Endometrial microvascular endothelial cells (primary cell): ENCODE measurements around the gene RCVRN. TPM values are rescaled to one million over a fixed set of nuclear protein-coding genes. Genes with fewer than 3 reads are reported as not detected.

Experiments
- in situ Hi-C: cut with HindIII; loops from 2 replicates; pipeline ENCODE4 v1.10.0; 2017; ENCODE audit warnings: low sequenced_read_pairs, low pct_unique_long_range_greater_than_20kb; ENCODE audit errors: inconsistent ontology term
- total RNA-seq: library from RNA; depleted of rRNA; stranded (reverse); fragments of >200 nt; gene quantifications from one replicate; pipeline ENCODE4 v1.2.3, GENCODE V29; 2015; ENCODE audit errors: inconsistent ontology term

The RCVRN gene
- total RNA-seq, 1 donor from 2014 or later: not detected

DNA sequence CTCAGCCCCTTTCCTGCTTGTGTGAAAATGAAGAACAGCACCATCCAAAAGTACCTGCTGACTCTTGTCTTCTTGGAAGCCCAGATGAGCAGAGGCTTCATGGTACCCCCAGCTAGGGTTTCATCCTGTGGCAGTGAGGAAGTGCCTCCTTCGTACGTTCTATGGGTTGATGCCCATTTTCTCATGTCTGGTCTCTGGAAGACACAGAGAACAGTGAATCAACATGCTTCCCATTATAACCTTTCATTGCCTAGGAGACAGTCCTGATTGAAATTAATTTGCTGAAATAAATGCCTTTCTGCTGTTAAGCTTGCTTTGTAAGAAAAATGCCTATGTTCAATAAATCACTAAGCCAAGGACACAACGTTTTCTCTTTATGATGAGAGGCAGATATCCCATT is 36.5 kb downstream of the RCVRN start:
- in situ Hi-C loops: no loop called here

DNA sequence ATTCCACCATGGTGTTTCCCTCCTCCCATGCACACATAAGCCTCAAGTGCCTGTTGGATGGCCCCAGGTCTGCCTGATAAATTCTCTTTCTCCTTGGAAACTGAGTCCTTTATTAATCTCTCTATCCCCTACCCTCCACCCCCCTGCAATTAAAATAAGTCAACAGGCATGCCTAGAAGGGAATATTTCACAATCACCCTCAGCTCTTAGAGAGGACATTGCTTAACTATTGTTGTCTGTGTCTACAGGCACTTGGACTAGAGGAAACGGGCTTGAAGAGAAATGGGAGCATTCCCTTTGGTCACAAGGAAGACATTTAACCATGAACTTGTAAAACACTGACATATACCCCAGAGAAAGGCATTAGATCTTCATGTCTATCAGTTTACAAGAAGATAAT is 39.5 kb downstream of the RCVRN start:
- in situ Hi-C loops: no loop called here

DNA sequence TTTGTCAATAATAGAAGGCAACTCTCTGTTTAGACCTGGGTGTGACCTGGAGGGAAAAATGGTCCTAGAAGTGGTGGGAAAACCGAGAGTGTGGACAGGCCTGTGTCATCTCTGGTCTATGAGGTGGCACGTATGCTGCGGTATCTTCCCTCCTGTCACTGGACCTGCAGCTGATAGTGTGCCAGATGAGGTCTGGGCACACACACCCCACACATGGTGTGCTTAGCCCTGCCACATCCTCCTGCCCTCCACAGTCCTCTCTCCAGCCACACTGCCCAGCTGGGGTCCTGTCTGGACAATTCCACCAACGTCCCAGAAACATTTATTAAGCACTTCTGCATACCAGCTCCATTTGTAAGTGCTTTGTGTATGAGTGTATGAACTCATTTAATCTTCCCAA is 42.1 kb downstream of the RCVRN start:
- in situ Hi-C loops: no loop called here

DNA sequence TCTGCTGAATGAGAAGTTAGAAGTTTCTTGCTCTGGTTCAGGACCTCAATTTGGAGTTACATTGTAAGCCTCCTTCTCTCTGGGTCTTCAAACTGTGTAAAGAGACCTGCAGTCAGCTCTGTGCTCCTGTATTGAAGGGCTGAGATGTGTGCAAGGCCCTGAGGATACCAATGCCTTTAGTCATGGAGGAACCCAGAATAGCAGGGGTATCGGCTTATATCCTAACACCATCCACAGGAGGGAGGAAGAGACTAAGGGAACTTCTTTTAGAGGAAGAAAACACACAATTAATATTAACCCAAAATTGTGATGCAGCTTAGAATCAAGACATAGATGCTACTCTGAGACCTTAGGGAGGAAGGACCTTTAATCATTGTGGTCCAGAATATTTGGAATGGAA is 42.9 kb downstream of the RCVRN start:
- in situ Hi-C loops: no loop called here

DNA sequence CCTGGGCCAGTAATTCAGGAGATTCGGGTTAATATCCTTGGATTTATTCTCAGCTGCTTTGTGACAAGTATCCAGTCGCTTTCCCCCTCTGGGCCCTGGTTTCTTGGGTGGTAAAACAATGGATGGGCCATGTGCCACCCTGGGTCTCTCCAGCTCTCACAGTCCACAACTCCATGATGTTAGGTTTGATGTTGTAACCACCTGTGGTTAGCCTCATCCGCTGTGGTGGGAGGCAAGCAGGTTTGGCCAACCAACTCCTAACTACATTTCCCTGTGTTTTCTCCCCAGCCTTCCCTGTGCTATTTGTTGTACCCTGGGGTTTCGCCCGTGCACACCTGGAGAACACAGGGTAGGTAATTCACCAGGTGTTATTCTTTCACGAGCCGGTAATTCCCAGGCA is 44.2 kb downstream of the RCVRN start:
- in situ Hi-C loops: no loop called here

DNA sequence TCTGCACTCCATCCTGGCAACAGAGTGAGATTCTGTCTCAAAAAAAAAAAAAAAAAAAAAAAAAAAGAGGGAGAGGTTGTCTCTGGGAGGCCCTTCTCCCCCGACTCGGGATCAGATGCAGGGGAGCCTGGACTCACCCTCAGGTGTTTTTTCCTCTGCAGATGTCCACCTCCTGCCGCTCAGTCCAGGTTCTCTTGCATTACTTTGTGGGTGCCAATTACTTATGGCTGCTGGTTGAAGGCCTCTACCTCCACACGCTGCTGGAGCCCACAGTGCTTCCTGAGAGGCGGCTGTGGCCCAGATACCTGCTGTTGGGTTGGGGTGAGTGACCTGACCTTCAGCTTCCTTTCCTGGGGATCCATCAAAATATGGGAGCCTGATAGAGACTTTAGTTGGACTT is 45.3 kb downstream of the RCVRN start:
- in situ Hi-C loops: no loop called here

DNA sequence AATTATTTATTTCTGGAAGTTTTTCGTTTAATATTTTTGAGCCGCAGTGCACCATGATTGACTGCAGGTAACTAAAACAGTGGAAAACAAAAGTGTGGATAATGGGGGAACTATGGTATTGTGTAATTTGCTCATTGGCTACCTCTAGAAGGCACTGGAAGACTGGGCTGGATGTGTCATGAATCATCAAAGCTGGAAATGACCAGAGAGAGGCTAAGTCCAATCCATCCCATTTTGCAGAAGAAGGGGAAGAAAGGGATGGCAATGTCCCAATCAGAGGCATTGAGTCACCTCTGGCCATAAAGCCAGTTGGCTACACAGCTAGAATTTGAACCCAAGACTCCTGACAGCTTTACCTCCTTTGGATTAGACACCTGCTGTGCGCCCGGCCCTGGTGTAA is 50.0 kb downstream of the RCVRN start:
- in situ Hi-C loops: no loop called here

DNA sequence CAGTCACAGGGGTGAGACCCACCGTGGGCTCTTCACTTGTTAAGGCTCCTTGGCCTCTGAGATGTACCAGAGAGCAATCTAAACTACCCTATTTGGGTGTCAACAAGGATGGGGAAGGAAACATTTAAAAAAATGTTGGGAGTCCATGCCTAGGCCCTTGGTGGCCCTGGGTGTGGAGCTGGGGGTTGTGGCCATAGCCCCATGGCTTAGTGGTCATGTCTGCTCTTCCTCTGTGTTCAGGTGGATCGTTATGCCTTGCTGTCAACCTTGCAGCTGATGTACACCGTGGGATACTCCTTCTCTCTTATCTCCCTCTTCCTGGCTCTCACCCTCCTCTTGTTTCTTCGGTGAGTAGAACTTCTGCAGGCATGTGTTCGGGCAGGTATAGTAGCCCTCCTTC is 50.8 kb downstream of the RCVRN start:
- in situ Hi-C loops: no loop called here

DNA sequence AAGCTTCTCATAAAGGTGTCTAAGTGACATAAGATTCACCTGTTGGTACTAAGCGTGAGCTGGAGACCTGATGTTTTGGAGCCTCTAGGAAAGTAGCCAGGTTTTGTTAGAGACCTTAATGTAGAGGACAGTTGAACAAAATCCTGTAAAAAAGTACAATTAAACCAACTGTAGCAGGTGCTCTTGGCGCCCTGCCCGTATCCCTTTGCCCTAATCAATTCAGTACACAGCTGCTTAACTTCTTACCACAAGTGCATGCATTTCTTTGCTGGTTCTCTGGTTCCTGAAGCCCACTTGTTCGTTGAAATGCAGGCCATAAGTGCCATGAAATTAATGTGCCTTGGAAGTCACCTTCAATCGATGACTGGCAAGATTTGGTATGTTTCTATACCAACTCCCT is 54.9 kb downstream of the RCVRN start:
- in situ Hi-C loops: no loop called here

Other genes with a start within 250 kb of the RCVRN start
- not detected for gene DHRS7C, start 113.7 kb downstream of the RCVRN start, total RNA-seq
- gene GSG1L2, start 83.2 kb downstream of the RCVRN start, total RNA-seq: not detected
- gene GLP2R, start 79.3 kb downstream of the RCVRN start, total RNA-seq: not detected